NCI-H146 treated with DMSO at 0.1 percent for 48 hours (cell line): ENCODE data around the gene CES3.

Experiments
- DNase-seq: peaks from one replicate; lab custom pipeline; 2025; ENCODE audit not compliant: unreplicated experiment; lab: John Stamatoyannopoulos, UW

The CES3 gene

GRCh38 chr16:67000384-67001351, 39.6 kb downstream of the CES3 start:
- peak; percentile 36 for DNase-seq

GRCh38 chr16:67001726-67002125, 40.7 kb downstream of the CES3 start:
- no peak for DNase-seq

GRCh38 chr16:67006930-67007658, 46.0 kb downstream of the CES3 start:
- no peak for DNase-seq

GRCh38 chr16:67009158-67009557, 48.1 kb downstream of the CES3 start:
- DNase-seq, result no peak

GRCh38 chr16:67011274-67011673, 50.2 kb downstream of the CES3 start:
- DNase-seq, result no peak

GRCh38 chr16:67013233-67013822, 52.3 kb downstream of the CES3 start:
- DNase-seq, result peak; percentile 5

GRCh38 chr16:67013823-67014633, 53.0 kb downstream of the CES3 start:
- DNase-seq, result peak; percentile 9

GRCh38 chr16:67014634-67015312, 53.7 kb downstream of the CES3 start:
- DNase-seq, result peak; percentile 0

- DNase-seq, result peak; percentile 2
Measured at GRCh38 chr16:67015313-67015731, 54.3 kb downstream of the CES3 start.

GRCh38 chr16:67016143-67016542, 55.1 kb downstream of the CES3 start:
- DNase-seq, result no peak

- DNase-seq, result no peak
Measured at GRCh38 chr16:67016681-67017420, 55.8 kb downstream of the CES3 start.

- no peak for DNase-seq
Measured at GRCh38 chr16:67017421-67017750, 56.3 kb downstream of the CES3 start.

- DNase-seq, result peak; percentile 82
Measured at GRCh38 chr16:67017810-67018488, 56.9 kb downstream of the CES3 start.

GRCh38 chr16:67019171-67019570, 58.1 kb downstream of the CES3 start:
- no peak for DNase-seq

GRCh38 chr16:67021321-67021720, 60.3 kb downstream of the CES3 start:
- no peak for DNase-seq

- DNase-seq, result peak; percentile 4
Measured at GRCh38 chr16:67022531-67023214, 61.6 kb downstream of the CES3 start.

- DNase-seq, result no peak
Measured at GRCh38 chr16:67023689-67024088, 62.6 kb downstream of the CES3 start.
